Upper lobe of right lung (tissue), 1 donor: ENCODE results near the gene STARD13. TPM values are rescaled to one million over a fixed set of nuclear protein-coding genes. Genes with fewer than 3 reads are reported as not detected.

ENCODE experiments used
- ATAC-seq: fragments of 200-7000 bp; cut with Tn5 transposase; one replicate; pipeline ENCODE4 v1.9.1; 2020; ENCODE audit warnings: mild to moderate bottlenecking, moderate library complexity
- DNase-seq: peaks from one replicate; pipeline ENCODE4 v3.0.0-alpha.2; 2020
- H3K27ac ChIP-seq: fragments of 200-600 bp; one replicate; pipeline ENCODE4 v1.8.0; 2022
- H3K27me3 ChIP-seq: fragments of 200-600 bp; one replicate; pipeline ENCODE4 v1.8.0; 2022; ENCODE audit warnings: mild to moderate bottlenecking
- H3K36me3 ChIP-seq: fragments of 200-600 bp; one replicate; pipeline ENCODE4 v1.8.0; 2022
- H3K4me1 ChIP-seq: fragments of 200-600 bp; one replicate; pipeline ENCODE4 v1.8.0; 2022
- H3K4me3 ChIP-seq: fragments of 200-600 bp; one replicate; pipeline ENCODE4 v1.8.0; 2022; ENCODE audit warnings: mild to moderate bottlenecking
- H3K9me3 ChIP-seq: fragments of 200-600 bp; one replicate; pipeline ENCODE4 v1.8.0; 2022
- CTCF ChIP-seq: fragments of 200-600 bp; IDR thresholded peaks from one replicate; pipeline ENCODE4 v1.8.0; 2022; ENCODE audit warnings: antibody characterized with exemption
- intact Hi-C: fragments of 100-400 bp; cut with DNase I; formaldehyde crosslinking; loops from one replicate; pipeline ENCODE4 v1.11.0; 2022
- total RNA-seq: library from RNA; stranded (reverse); fragmentation: NEBNext Ultra II Directional; extraction: Animal tissue kit (Norgen Biotek cat#: 25700); gene quantifications from one replicate; pipeline ENCODE4 v1.2.1, GENCODE V29; 2021
- donor health status: DM: no; HTN: yes; CAD: no; lungs with severe emphysema.

The STARD13 gene
- total RNA-seq, 1 donor from 2014 or later: 60.4 TPM

GRCh38 chr13:33260168-33261098 lies 25.1 kb downstream of the STARD13 start:
- no peak for TF ChIP-seq CTCF
- Histone ChIP-seq H3K4me3 (no peak overlapping the region), H3K27me3 (no peaks in the 10 kb centered on the region), H3K4me1 (peaks cover 61% of the 10 kb centered on the region), H3K36me3 (no peaks in the 10 kb centered on the region), H3K27ac (peak overlapping the region; percentile 6), H3K9me3 (no peaks in the 10 kb centered on the region)
- DNase-seq: no peak
- intact Hi-C loops: no loop called here
- no peak for ATAC-seq

- H3K27ac ChIP-seq: peak overlapping the region; percentile 66
- peaks cover 50% of the 10 kb centered on the region for H3K4me1 ChIP-seq
- no peaks in the 10 kb centered on the region for H3K27me3 ChIP-seq
- no peak for TF ChIP-seq CTCF
- H3K9me3 ChIP-seq: no peaks in the 10 kb centered on the region
- ATAC-seq: no peak
- intact Hi-C loops: no loop called here
- no peak overlapping the region for H3K4me3 ChIP-seq
- H3K36me3 ChIP-seq: no peaks in the 10 kb centered on the region
- DNase-seq: no peak
These were observed 26.3 kb downstream of the STARD13 start for GRCh38 chr13:33259296-33259695.

- Histone ChIP-seq H3K4me1 (peaks cover 46% of the 10 kb centered on the region), H3K4me3 (no peak overlapping the region), H3K36me3 (no peaks in the 10 kb centered on the region), H3K27ac (peak overlapping the region; percentile 66), H3K9me3 (no peaks in the 10 kb centered on the region), H3K27me3 (no peaks in the 10 kb centered on the region)
- no peak for DNase-seq
- ATAC-seq: no peak
- intact Hi-C loops: no loop called here
- TF ChIP-seq CTCF: no peak
These were observed 26.8 kb downstream of the STARD13 start for GRCh38 chr13:33258808-33259193.

GRCh38 chr13:33257841-33258807 lies 27.4 kb downstream of the STARD13 start:
- no peak for TF ChIP-seq CTCF
- intact Hi-C loops: no loop called here
- Histone ChIP-seq H3K27ac (peak overlapping the region; percentile 66), H3K9me3 (no peaks in the 10 kb centered on the region), H3K27me3 (no peaks in the 10 kb centered on the region), H3K36me3 (no peaks in the 10 kb centered on the region), H3K4me1 (peaks cover 39% of the 10 kb centered on the region), H3K4me3 (no peak overlapping the region)
- ATAC-seq (peak; percentile 44), DNase-seq (no peak)

- DNase-seq: no peak
- Histone ChIP-seq H3K9me3 (no peaks in the 10 kb centered on the region), H3K4me1 (peaks cover 43% of the 10 kb centered on the region), H3K27ac (no peak overlapping the region), H3K36me3 (no peaks in the 10 kb centered on the region), H3K4me3 (no peak overlapping the region), H3K27me3 (no peaks in the 10 kb centered on the region)
- ATAC-seq: no peak
- TF ChIP-seq CTCF: no peak
- intact Hi-C loops: no loop called here
These were observed 29.3 kb downstream of the STARD13 start for GRCh38 chr13:33256148-33256840.
